Neural cell (in vitro differentiated cells): ENCODE results near the gene NCKAP5. TPM values are rescaled to one million over a fixed set of nuclear protein-coding genes. Genes with fewer than 3 reads are reported as not detected.

ENCODE experiments used
- H2AFZ ChIP-seq: fragments of 200-600, 300-800 bp; sonication (generic), shearing (Covaris generic); 2 replicates; pipeline ENCODE4 v1.6.0; 2014; ENCODE audit warnings: low read depth, mild to moderate bottlenecking, antibody characterized with exemption, low read length, moderate library complexity
- H3F3A ChIP-seq: fragments of 200-600 bp; shearing (Covaris generic); 2 replicates; pipeline ENCODE4 v1.6.1; 2016; ENCODE audit warnings: mild to moderate bottlenecking, moderate library complexity, mixed read lengths, antibody characterized with exemption, low read length; ENCODE audit not compliant: insufficient read depth, poor library complexity, severe bottlenecking
- H3K27ac ChIP-seq: fragments of 200-600, 300-800 bp; sonication (generic), shearing (Covaris generic); 2 replicates; pipeline ENCODE4 v1.5.1; 2014; ENCODE audit warnings: mild to moderate bottlenecking, low read length, moderate library complexity
- H3K27me3 ChIP-seq: fragments of 300-800, 200-600 bp; sonication (generic), shearing (Covaris generic); 2 replicates; pipeline ENCODE4 v1.6.0; 2014; ENCODE audit warnings: mild to moderate bottlenecking, low read depth, low read length, moderate library complexity; ENCODE audit not compliant: insufficient read depth
- H3K36me3 ChIP-seq: fragments of 300-800, 200-600 bp; sonication (generic), shearing (Covaris generic); 2 replicates; pipeline ENCODE4 v1.5.1; 2014; ENCODE audit warnings: mild to moderate bottlenecking, antibody characterized with exemption, low read length, moderate library complexity; ENCODE audit not compliant: insufficient read depth
- H3K4me2 ChIP-seq: fragments of 300-800, 200-600 bp; sonication (generic), shearing (Covaris generic); 2 replicates; pipeline ENCODE4 v1.6.0; 2014; ENCODE audit warnings: mild to moderate bottlenecking, low read length
- H3K4me3 ChIP-seq: fragments of 300-800, 200-600 bp; sonication (generic), shearing (Covaris generic); 2 replicates; pipeline ENCODE4 v1.5.1; 2014; ENCODE audit warnings: mild to moderate bottlenecking, low read length, moderate library complexity
- H3K79me2 ChIP-seq: fragments of 200-600 bp; shearing (Covaris generic); replicated peaks from 2 replicates; pipeline ENCODE4 v1.6.0; 2014; ENCODE audit warnings: mild to moderate bottlenecking, low read length, moderate library complexity; ENCODE audit not compliant: insufficient read depth
- H3K9ac ChIP-seq: fragments of 300-800, 200-600 bp; sonication (generic), shearing (Covaris generic); 2 replicates; pipeline ENCODE4 v1.6.1; 2016; ENCODE audit warnings: mild to moderate bottlenecking, low read length, mixed read lengths
- H3K9me2 ChIP-seq: fragments of 200-600 bp; shearing (Covaris generic); 2 replicates; pipeline ENCODE4 v1.6.1; 2016; ENCODE audit warnings: mild to moderate bottlenecking, low read length, mixed read lengths; ENCODE audit not compliant: insufficient read depth
- H3K9me3 ChIP-seq: fragments of 200-600, 300-800 bp; sonication (generic), shearing (Covaris generic); 2 replicates; pipeline ENCODE4 v1.6.1; 2016; ENCODE audit warnings: mild to moderate bottlenecking, mixed run types, low read length, moderate library complexity, mixed read lengths
- H4K20me1 ChIP-seq: fragments of 200-600 bp; shearing (Covaris generic); 2 replicates; pipeline ENCODE4 v1.6.1; 2016; ENCODE audit warnings: mild to moderate bottlenecking, mixed run types; ENCODE audit not compliant: insufficient read depth
- EP300 ChIP-seq: fragments of 450-650 bp; conservative IDR thresholded peaks from 2 replicates; pipeline ENCODE4 v1.6.1; 2014; ENCODE audit warnings: antibody characterized with exemption, mild to moderate bottlenecking, moderate library complexity; ENCODE audit not compliant: poor library complexity, severe bottlenecking
- EZH2 ChIP-seq: fragments of 200-600, 300-800 bp; shearing (Covaris generic), sonication (generic); IDR thresholded peaks from 2 replicates; pipeline ENCODE4 v1.6.1; 2014; ENCODE audit warnings: antibody characterized with exemption, low read length, borderline replicate concordance, mild to moderate bottlenecking; ENCODE audit not compliant: insufficient read depth, poor library complexity, severe bottlenecking
- MXI1 ChIP-seq: fragments of 450-650 bp; conservative IDR thresholded peaks from 2 replicates; pipeline ENCODE4 v1.6.1; 2014; ENCODE audit warnings: antibody characterized with exemption, mild to moderate bottlenecking; ENCODE audit not compliant: poor library complexity, severe bottlenecking
- POLR2AphosphoS5 ChIP-seq: IDR thresholded peaks from 2 replicates; pipeline ENCODE4 v1.6.1; 2012
- RAD21 ChIP-seq: fragments of 450-650 bp; conservative IDR thresholded peaks from 2 replicates; pipeline ENCODE4 v1.6.1; 2014; ENCODE audit warnings: antibody characterized with exemption, mild to moderate bottlenecking, moderate library complexity
- SMC3 ChIP-seq: fragments of 450-650 bp; conservative IDR thresholded peaks from 2 replicates; pipeline ENCODE4 v1.6.1; 2014; ENCODE audit warnings: antibody characterized with exemption, mild to moderate bottlenecking, moderate library complexity; ENCODE audit not compliant: poor library complexity
- TAF1 ChIP-seq: IDR thresholded peaks from 2 replicates; pipeline ENCODE4 v1.6.1; 2012; ENCODE audit warnings: low read depth
- polyA plus RNA-seq: library from polyadenylated mRNA; depleted of rRNA; stranded (reverse); fragments of >200 nt; gene quantifications from 2 replicates; pipeline ENCODE4 v1.2.3, GENCODE V29; 2014
- TF ChIP-seq, protein P1 (sequence below): fragments of 450-650 bp; IDR thresholded peaks from 2 replicates; pipeline ENCODE4 v1.5.1; 2014; ENCODE audit warnings: antibody characterized with exemption, mild to moderate bottlenecking, moderate library complexity; ENCODE audit not compliant: poor library complexity, severe bottlenecking
- TF ChIP-seq, protein P2 (sequence below): IDR thresholded peaks from 2 replicates; pipeline ENCODE4 v1.6.1; 2012; ENCODE audit warnings: borderline replicate concordance

Gene NCKAP5
- polyA plus RNA-seq, 1 donor from 2014 or later = 2.4 TPM

DNA sequence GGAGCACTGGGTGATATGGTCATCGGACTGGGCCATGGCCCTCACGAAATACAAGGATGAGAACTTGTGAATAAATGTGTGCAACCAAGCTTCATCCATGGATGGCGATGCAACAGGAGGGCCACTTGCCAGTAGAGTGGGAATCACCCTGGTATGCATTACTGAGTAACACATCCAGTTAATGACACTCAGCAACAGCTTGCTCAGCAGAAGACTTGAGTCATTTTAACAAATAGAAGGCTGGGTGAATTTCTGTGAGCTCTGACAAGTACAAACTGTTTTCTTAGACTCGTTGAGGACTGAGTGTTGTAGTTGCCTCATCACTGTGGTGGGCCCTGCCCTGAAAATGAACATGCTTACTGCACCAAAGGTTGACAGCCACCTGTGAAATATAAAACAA, 221.6 kb downstream of the NCKAP5 start:
- H3K79me2 ChIP-seq = no peaks in the 10 kb centered on the region
- H4K20me1 ChIP-seq = no peaks in the 10 kb centered on the region
- H3K27me3 ChIP-seq = no peaks in the 10 kb centered on the region
- TF ChIP-seq MXI1 (no peak), SMC3 (no peak), TAF1 (no peak), EZH2 (no peak), RAD21 (no peak), EP300 (no peak), POLR2AphosphoS5 (no peak)
- TF ChIP-seq, protein P1, sequence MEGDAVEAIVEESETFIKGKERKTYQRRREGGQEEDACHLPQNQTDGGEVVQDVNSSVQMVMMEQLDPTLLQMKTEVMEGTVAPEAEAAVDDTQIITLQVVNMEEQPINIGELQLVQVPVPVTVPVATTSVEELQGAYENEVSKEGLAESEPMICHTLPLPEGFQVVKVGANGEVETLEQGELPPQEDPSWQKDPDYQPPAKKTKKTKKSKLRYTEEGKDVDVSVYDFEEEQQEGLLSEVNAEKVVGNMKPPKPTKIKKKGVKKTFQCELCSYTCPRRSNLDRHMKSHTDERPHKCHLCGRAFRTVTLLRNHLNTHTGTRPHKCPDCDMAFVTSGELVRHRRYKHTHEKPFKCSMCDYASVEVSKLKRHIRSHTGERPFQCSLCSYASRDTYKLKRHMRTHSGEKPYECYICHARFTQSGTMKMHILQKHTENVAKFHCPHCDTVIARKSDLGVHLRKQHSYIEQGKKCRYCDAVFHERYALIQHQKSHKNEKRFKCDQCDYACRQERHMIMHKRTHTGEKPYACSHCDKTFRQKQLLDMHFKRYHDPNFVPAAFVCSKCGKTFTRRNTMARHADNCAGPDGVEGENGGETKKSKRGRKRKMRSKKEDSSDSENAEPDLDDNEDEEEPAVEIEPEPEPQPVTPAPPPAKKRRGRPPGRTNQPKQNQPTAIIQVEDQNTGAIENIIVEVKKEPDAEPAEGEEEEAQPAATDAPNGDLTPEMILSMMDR = no peak
- TF ChIP-seq, protein P2, sequence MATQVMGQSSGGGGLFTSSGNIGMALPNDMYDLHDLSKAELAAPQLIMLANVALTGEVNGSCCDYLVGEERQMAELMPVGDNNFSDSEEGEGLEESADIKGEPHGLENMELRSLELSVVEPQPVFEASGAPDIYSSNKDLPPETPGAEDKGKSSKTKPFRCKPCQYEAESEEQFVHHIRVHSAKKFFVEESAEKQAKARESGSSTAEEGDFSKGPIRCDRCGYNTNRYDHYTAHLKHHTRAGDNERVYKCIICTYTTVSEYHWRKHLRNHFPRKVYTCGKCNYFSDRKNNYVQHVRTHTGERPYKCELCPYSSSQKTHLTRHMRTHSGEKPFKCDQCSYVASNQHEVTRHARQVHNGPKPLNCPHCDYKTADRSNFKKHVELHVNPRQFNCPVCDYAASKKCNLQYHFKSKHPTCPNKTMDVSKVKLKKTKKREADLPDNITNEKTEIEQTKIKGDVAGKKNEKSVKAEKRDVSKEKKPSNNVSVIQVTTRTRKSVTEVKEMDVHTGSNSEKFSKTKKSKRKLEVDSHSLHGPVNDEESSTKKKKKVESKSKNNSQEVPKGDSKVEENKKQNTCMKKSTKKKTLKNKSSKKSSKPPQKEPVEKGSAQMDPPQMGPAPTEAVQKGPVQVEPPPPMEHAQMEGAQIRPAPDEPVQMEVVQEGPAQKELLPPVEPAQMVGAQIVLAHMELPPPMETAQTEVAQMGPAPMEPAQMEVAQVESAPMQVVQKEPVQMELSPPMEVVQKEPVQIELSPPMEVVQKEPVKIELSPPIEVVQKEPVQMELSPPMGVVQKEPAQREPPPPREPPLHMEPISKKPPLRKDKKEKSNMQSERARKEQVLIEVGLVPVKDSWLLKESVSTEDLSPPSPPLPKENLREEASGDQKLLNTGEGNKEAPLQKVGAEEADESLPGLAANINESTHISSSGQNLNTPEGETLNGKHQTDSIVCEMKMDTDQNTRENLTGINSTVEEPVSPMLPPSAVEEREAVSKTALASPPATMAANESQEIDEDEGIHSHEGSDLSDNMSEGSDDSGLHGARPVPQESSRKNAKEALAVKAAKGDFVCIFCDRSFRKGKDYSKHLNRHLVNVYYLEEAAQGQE = no peak
- no peak overlapping the region for H3K4me3 ChIP-seq
- no peak overlapping the region for H3K27ac ChIP-seq
- no peak overlapping the region for H3K9ac ChIP-seq
- no peaks in the 10 kb centered on the region for H3F3A ChIP-seq
- H3K9me2 ChIP-seq = no peaks in the 10 kb centered on the region
- H3K36me3 ChIP-seq = no peaks in the 10 kb centered on the region
- H3K4me2 ChIP-seq = no peak overlapping the region
- peaks cover 6% of the 10 kb centered on the region for H3K9me3 ChIP-seq
- no peak overlapping the region for H2AFZ ChIP-seq

DNA sequence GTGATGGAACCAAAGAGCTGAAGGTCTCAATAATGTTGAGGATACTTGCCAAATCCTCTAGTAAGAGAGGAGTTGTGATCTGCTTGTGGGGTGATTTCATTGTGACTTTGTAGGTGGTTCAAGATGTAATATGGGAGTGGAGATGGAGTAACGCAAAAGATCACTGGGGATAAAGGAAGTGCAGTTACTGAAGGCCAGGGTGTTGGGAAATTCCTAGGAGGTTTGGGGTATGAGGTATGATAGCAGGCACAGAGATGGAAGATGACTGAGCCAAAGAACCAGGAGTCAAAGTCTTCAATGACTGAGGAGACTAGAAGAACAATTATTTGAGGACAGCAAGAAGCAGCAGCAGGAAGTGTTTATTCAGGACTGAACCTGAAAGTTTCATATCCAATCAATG, 222.6 kb downstream of the NCKAP5 start:
- H3K9me3 ChIP-seq = peaks cover 6% of the 10 kb centered on the region
- no peak overlapping the region for H3K9ac ChIP-seq
- no peaks in the 10 kb centered on the region for H3K36me3 ChIP-seq
- no peak overlapping the region for H2AFZ ChIP-seq
- no peak overlapping the region for H3K27ac ChIP-seq
- no peaks in the 10 kb centered on the region for H3K79me2 ChIP-seq
- H4K20me1 ChIP-seq = no peaks in the 10 kb centered on the region
- no peak overlapping the region for H3K4me3 ChIP-seq
- no peaks in the 10 kb centered on the region for H3K27me3 ChIP-seq
- no peaks in the 10 kb centered on the region for H3K9me2 ChIP-seq
- no peak overlapping the region for H3K4me2 ChIP-seq
- H3F3A ChIP-seq = no peaks in the 10 kb centered on the region
- TF ChIP-seq, protein P1 = no peak
- TF ChIP-seq POLR2AphosphoS5 (no peak), EZH2 (no peak), TAF1 (no peak), RAD21 (no peak), MXI1 (no peak), EP300 (no peak), SMC3 (no peak)
- TF ChIP-seq, protein P2 = no peak
